ENCODE measurements around the gene CARM1. TPM values are rescaled to one million over a fixed set of nuclear protein-coding genes. Genes with fewer than 3 reads are reported as not detected.

Gene CARM1
- total RNA-seq, 1 donor from 2014 or later: 66.7 TPM

- H3K9me3 Mint-ChIP-seq (ENCODE audit: unreplicated experiment): no peaks in the 10 kb centered on the region
- no peaks in the 10 kb centered on the region for H3K36me3 Mint-ChIP-seq (ENCODE audit: unreplicated experiment)
- peak; percentile 67 for TF ChIP-seq CTCF (IDR thresholded peaks at IDR 0.05)
- no peak overlapping the region for H3K27ac Mint-ChIP-seq (ENCODE audit: unreplicated experiment)
- H3K27me3 Mint-ChIP-seq (ENCODE audit: unreplicated experiment): no peaks in the 10 kb centered on the region
- peaks cover 8% of the 10 kb centered on the region for H3K4me1 Mint-ChIP-seq (ENCODE audit: unreplicated experiment)
- no peak for DNase-seq (ENCODE audit: extremely low spot score, unreplicated experiment)
- H3K4me3 Mint-ChIP-seq (ENCODE audit: unreplicated experiment): no peak overlapping the region
Observed at GRCh38 chr19:10858204-10858828, 13.0 kb upstream of the CARM1 start.

DNA sequence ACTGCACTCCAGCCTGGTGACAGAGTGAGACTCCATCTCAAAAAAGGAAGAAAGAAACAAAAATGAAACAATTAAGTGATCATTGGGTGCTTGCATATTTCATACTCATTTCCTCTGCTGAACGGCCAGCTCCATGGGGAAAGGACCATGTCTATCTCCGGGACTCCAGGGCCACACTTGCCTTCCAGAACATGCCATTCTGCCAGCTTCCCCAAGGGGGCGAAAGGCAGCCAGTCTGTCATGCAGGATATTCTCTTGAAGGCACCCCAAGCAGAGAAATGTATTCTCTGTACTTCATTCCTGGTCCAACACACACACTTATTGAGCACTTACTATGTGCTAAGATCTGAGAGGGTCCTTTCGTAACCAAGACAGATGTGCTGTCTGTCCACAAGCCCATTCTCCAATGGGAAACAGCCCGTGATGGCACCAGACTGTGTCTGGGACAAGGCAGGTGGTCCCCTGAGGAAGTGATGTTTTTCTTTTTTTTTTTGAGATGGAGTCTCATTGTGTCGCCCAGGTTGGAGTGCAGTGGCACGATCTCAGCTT lies 10.2 kb upstream of the CARM1 start:
- DNase-seq (ENCODE audit: extremely low spot score, unreplicated experiment): no peak
- H3K27me3 Mint-ChIP-seq (ENCODE audit: unreplicated experiment): no peaks in the 10 kb centered on the region
- H3K27ac Mint-ChIP-seq (ENCODE audit: unreplicated experiment): no peak overlapping the region
- no peak overlapping the region for H3K4me3 Mint-ChIP-seq (ENCODE audit: unreplicated experiment)
- H3K9me3 Mint-ChIP-seq (ENCODE audit: unreplicated experiment): no peaks in the 10 kb centered on the region
- H3K36me3 Mint-ChIP-seq (ENCODE audit: unreplicated experiment): no peaks in the 10 kb centered on the region
- peak; percentile 42 for TF ChIP-seq CTCF (IDR thresholded peaks at IDR 0.05)
- peaks cover 15% of the 10 kb centered on the region for H3K4me1 Mint-ChIP-seq (ENCODE audit: unreplicated experiment)

DNA sequence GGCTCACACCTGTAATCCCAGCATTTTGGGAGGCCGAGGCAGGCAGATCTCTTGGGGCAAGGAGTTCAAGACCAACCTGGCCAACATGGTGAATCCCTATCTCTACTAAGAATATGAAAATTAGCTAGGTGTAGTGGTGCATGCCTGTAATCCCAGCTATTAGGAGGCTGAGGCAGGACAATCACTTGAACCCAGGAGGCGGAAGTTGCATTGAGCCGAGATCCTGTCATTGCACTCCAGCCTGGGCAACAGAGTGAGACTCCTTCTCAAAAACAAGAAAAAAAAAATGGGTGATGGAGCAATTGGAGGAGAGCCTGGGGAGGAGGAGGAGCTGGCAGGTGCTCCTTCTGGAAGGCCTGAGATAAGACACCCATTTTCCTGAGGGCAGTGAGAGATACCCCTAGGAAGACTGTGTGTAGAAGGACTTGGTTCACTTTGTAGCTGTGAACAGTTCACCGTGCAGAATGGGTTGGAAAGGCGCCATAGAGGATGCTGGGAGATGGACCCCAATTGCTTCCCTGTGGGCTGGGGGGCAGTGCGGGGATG lies 8.7 kb upstream of the CARM1 start:
- H3K27ac Mint-ChIP-seq (ENCODE audit: unreplicated experiment): peak overlapping the region; percentile 65
- H3K36me3 Mint-ChIP-seq (ENCODE audit: unreplicated experiment): no peaks in the 10 kb centered on the region

GRCh38 chr19:10863107-10863717 lies 8.1 kb upstream of the CARM1 start:
- Mint-ChIP-seq H3K4me1 (ENCODE audit: unreplicated experiment) (peaks cover 15% of the 10 kb centered on the region), H3K27ac (ENCODE audit: unreplicated experiment) (peak overlapping the region; percentile 65), H3K36me3 (ENCODE audit: unreplicated experiment) (no peaks in the 10 kb centered on the region), H3K4me3 (ENCODE audit: unreplicated experiment) (no peak overlapping the region), H3K27me3 (ENCODE audit: unreplicated experiment) (no peaks in the 10 kb centered on the region), H3K9me3 (ENCODE audit: unreplicated experiment) (no peaks in the 10 kb centered on the region)
- no peak for TF ChIP-seq CTCF (IDR thresholded peaks at IDR 0.05)
- DNase-seq (ENCODE audit: extremely low spot score, unreplicated experiment): no peak

More for the DNA sequence above, 8.7 kb upstream of the CARM1 start:
- DNase-seq (ENCODE audit: extremely low spot score, unreplicated experiment): no peak
- no peak for TF ChIP-seq CTCF (IDR thresholded peaks at IDR 0.05)
- H3K27me3 Mint-ChIP-seq (ENCODE audit: unreplicated experiment): no peaks in the 10 kb centered on the region
- no peaks in the 10 kb centered on the region for H3K9me3 Mint-ChIP-seq (ENCODE audit: unreplicated experiment)
- no peak overlapping the region for H3K4me3 Mint-ChIP-seq (ENCODE audit: unreplicated experiment)
- peaks cover 15% of the 10 kb centered on the region for H3K4me1 Mint-ChIP-seq (ENCODE audit: unreplicated experiment)

DNA sequence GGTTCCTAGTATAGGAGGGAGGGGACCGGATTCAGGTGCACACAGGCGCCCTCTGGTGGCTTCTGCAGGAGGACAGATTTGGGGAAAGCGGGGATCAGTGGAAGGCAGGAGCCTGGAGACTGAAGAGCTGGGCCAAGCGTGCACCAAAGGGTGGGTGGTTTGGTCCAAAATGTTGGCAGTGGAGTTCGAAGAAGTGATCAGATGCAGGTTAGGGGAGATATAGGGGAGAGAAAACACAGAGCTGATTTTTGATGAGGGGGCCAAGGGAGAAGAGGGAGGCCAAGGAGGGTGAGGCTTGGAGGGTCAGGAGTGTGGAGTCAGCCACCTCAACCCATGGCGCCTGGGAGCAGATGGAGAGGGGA lies 6.8 kb upstream of the CARM1 start:
- H3K4me1 Mint-ChIP-seq (ENCODE audit: unreplicated experiment): peaks cover 15% of the 10 kb centered on the region
- peak; percentile 95 for DNase-seq (ENCODE audit: extremely low spot score, unreplicated experiment)
- no peaks in the 10 kb centered on the region for H3K36me3 Mint-ChIP-seq (ENCODE audit: unreplicated experiment)
- peak overlapping the region; percentile 44 for H3K4me3 Mint-ChIP-seq (ENCODE audit: unreplicated experiment)
- peak overlapping the region; percentile 36 for H3K27ac Mint-ChIP-seq (ENCODE audit: unreplicated experiment)
- H3K27me3 Mint-ChIP-seq (ENCODE audit: unreplicated experiment): no peaks in the 10 kb centered on the region
- H3K9me3 Mint-ChIP-seq (ENCODE audit: unreplicated experiment): no peaks in the 10 kb centered on the region
- peak; percentile 94 for TF ChIP-seq CTCF (IDR thresholded peaks at IDR 0.05)

All from osteocyte (in vitro differentiated cells).